NB4 (cell line): ENCODE measurements around the gene SMIM44.

Experiments
- CTCF ChIP-seq: IDR thresholded peaks from one replicate; pipeline ENCODE4 v1.5.1; 2012; ENCODE audit warnings: low read depth, low read length
- MAX ChIP-seq: IDR thresholded peaks from 2 replicates; pipeline ENCODE4 v1.6.1; 2011; ENCODE audit warnings: low read depth, low read length
- MYC ChIP-seq: IDR thresholded peaks from 2 replicates; pipeline ENCODE4 v1.6.1; 2011; ENCODE audit warnings: low read depth, low read length
- POLR2A ChIP-seq: IDR thresholded peaks from 2 replicates; pipeline ENCODE4 v1.6.1; 2011; ENCODE audit warnings: mild to moderate bottlenecking; ENCODE audit not compliant: insufficient read length; ENCODE audit errors: extremely low read depth

GRCh38 chr19:3474614-3475013, 8.6 kb downstream of the SMIM44 start:
- TF ChIP-seq CTCF (no peak), MAX (no peak), POLR2A (no peak), MYC (no peak)
